GM21360 (cell line): ENCODE data around the gene UBTD2.
"Not testable (repeated sequence)": the region's sequence is repeated elsewhere in the genome, so short reads cannot be mapped to it uniquely, and the experiment has no call there.

Experiments
- ATAC-seq: cut with Tn5 transposase; IDR thresholded peaks from one replicate; pipeline ENCODE4 v1.9.1; 2021; ENCODE audit warnings: mild to moderate bottlenecking, moderate library complexity; ENCODE audit not compliant: unreplicated experiment

UBTD2 gene

DNA sequence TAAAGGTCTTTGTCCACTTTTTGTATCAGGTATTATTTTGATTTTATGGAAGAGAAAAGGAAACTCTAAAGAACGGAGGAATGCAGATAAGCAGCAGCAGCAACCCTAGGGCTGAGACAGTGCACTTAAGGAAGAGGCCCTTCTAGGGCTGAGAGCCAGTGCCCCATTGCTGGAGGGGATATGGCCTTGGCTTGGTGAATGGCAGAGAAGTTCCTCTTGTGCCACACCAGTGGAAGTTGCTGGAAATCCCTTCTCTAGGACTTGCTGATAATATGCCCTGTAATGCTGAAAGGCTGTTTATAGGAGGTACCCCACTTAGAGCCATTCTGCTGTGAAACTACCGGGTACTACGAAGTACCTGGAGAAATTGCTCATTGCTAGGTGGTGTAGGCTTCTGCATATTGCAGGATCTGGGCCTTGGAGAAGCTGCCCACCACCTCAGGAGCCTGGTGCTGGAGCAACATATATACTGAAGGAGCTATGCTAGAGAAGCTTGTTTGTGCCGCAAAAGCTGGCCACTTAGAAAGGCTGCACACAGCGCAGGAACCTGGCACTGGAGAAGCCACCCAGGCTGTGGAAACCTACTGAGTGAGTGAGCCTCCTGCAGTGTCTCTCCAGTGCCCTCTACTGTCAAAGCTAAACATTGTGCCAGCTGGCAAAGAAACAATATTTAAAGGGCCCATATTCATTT, 9.6 kb upstream of the UBTD2 start:
- ATAC-seq, result peak; percentile 91

DNA sequence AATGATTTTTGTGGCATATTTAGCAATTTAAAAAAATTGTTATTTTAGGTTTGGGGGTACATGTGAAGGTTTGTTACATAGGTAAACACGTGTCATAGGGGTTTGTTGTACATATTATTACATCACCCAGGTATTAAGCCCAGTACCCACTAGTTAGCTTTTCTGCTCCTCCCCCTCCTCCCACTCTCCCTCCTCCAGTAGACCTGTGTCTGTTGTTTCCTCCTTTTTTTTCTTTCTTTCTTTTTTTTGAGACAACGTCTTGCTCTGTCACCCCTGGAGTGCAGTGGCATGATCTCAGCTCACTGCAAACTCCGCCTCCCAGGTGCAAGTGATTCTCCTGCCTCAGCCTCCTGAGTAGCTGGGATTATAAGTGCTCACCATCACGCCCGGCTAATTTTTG, 8.3 kb upstream of the UBTD2 start:
- not testable (repeated sequence) for ATAC-seq

GRCh38 chr5:172288465-172288864, 4.9 kb upstream of the UBTD2 start:
- ATAC-seq, result no peak

DNA sequence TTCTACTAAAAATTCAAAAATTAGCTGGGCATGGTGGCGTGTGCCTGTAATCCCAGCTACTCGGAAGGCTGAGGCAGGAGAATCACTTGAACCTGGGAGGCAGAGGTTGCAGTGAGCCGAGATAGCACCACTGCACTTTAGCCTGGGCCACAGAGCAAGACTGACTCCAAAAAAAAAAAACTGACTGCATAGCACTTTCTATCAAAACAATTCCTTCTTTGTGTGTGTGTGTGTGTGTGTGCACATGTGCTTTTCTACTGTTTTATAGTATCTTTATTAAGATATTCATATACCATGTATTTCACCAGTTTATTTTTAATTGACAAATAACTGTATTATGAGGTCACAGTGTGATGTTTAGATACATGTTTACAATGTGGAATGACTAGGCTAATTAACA, 3.6 kb upstream of the UBTD2 start:
- not testable (repeated sequence) for ATAC-seq

DNA sequence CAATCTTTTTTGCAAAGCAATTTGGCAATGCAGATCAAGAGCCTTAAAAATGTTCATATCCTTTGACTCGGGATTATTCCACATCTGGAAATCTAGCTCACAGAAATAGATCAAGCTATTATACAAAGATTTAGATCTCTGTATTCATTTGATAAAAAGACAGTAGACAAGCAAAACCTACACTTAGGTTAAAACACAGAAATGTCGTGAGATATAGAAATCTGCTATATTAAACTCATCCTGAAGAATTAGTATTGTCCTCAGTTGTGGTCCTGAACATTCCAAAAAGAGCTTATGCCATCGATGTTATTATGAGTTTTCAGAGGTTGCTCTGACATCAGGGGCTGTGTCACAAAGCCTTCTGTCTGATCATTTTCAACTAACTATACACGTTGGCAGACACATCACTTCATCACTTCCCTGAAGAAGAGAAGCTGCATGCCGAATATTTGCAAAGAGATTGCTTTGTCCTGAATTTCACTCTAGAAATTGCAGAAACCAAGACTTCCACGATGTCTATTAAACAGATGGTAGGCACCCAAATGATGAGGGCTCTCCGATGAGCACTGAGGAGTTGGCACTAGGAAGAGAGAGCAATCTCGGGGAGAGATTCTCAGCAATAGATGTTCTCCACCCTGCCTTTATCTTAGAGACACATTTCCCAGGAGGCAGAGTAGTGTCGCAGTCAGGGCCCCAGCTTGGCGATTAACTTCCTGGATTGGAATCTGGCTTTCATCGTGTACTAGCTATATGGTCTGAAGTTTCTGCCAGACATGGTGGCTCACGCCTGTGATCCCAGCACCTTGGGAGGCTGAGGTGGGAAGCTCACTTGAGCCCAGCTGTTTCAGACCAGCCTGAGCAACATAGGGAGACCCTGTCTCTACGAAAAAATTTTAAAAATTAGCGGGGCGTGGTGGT, 1.9 kb upstream of the UBTD2 start:
- ATAC-seq, result no peak

DNA sequence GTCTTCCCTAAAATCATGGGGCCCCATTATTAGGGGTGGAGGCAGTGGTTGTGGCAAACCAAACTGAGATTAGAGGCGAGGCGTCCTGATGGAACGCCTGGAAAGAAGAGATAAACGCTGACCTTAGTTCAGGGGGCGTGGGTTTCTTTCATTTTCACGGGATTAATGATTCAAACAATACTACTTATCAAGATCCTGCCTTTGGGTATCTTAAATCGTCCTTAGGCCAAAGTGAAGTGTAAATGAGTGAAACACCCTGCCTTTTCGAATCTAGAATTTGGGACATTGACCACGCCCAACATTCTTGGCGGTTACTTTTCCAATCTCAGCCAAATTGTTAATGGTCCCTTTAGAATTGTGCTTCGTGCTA, 1.0 kb upstream of the UBTD2 start:
- ATAC-seq, result no peak

DNA sequence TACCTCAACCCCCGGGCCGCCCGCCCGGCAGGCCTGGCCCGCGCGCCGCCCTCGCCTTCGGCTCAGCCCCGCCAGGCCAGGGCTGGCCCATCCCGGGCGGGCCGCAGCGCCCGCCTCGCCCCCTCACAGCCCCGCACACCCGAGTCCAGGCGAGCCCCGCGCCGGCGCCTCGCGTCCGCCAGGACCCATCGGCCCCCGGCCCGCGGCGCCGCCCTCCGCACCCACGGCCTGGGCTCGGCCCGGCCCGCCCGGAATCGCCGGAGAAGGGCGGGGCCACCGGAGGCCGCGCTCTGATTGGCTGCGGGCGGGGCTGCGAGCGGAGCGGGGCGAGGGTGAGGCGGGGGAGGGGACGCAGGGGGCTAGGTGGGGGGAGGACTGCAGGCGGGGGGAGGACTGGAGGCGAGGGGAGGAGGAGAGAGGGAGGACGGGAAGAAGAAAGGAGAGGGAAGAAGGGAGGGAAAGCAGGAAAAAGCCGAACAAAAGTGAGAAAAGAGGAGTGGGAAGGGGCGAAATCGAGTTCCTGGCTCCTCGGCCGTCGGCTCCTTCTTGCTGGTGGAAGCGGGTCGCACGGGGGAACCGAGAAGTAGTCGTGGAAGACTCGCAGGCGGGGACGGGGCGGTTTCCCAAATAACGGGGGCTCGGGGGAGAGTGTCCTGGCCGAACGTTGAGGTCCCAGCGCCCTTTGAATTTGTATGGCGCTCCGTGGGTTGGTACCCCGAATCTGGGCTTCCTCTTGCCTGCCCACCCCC, 472 bp upstream of the UBTD2 start:
- peak; percentile 81 for ATAC-seq

DNA sequence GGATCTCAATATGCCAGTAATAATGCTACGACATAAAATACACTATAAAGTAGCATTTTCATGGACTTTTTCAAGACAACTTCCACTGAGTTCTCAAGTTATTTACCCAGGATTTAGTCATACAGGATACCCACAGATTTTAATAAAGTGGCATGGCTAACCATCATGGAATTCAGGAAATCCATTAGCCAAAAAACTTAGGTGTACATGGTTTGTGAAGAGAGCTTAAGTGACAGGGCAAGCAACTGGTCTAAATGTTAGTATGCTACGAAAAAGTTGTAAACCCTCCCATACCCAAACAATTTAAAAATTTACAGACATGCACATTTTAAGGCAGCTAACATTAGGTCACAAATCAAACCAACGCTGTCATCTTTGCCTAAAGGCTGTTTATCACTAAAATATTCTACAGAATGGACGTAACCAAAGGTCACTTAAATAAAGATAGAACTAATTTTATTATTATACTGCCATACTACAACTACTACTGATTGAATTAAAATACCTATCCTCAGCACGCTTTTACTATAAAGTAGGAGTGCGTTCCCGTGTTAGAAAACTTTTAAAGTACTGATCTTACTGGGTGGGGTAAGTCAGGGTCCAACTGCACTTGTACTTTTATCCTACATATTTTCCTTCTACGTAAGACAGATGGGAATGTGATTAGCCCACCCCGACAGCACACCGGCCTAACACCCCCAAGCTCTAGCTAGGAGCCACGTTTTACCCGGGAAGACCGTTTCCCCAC, 1.1 kb downstream of the UBTD2 start:
- no peak for ATAC-seq

DNA sequence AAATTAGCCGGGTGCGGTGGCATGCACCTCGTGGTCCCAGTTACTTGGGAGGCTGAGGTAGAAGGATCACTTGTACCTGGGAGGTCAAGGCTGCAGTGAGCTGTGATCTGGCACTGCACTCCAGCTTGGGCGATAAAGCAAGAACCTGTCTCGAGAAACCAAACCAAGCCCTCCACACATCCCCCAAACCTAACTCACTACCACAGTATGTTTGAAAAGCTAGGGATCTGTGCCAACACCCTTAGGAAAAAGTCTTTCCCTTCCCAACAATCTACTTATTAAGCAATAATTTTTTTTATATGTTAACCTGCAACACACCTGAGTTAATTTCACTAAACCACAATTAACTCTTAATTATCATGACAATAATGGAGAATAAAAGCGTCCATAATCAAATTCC, 2.2 kb downstream of the UBTD2 start:
- no peak for ATAC-seq

GRCh38 chr5:172280929-172281328, 2.6 kb downstream of the UBTD2 start:
- no peak for ATAC-seq

- ATAC-seq, result no peak
Measured at GRCh38 chr5:172280317-172280716, 3.2 kb downstream of the UBTD2 start.

- no peak for ATAC-seq
Measured at GRCh38 chr5:172278356-172278755, 5.2 kb downstream of the UBTD2 start.

GRCh38 chr5:172276214-172276613, 7.3 kb downstream of the UBTD2 start:
- ATAC-seq, result no peak

DNA sequence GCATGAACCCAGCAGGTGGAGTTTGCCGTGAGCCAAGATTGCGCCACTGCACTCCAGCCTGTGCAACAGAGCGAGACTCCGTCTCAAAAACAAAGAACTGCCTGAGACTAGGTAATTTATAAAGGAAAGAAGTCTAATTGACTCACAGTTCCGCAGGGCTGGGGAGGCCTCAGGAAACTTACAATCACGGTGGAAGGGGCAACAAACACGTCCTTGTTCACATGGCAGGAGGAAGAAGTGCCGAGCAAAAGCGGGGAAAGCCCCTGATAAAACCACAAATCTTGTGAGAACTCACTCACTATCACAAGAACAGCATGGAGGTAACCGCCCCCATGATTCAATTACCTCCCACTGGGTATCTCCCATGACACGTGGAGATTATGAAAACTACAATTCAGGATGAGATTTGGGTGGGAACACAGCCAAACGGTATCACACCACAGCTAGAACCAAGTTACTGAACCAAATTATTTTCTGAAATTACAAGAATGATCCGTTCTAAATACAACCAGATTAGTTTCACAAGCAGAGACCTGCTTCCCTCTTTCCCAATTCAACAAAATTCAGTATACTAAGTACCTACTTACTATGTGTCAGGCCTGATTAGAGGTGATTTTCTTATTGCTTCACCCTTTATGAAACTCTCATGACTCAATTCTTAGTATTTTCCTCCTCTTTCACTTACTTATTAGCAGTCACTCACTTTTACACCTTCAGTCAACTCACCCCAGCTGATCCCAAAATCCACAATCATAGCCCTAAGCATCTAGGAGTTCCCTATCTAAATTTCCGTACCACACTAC, 8.4 kb downstream of the UBTD2 start:
- ATAC-seq, result peak; percentile 42

- no peak for ATAC-seq
Measured at GRCh38 chr5:172267943-172268342, 15.6 kb downstream of the UBTD2 start.

DNA sequence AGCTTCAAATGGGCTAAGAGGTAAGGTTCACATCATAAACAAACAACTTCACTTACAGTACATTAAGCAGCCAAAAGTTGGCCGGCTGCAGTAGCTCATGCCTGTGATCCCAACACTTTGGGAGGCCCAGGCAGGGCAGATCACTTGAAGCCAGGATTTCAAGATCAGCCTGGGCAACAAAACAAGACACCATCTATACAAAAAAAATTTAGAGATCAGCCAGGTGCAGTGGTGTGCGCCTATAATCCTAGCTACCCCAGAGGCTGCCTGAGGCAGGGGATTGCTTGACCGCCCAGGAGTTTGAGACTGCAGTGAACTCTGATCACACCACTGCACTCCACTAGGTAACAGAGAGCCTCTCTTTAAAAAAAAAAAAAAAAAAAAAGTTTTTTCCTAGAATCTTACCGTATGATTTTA, 16.9 kb downstream of the UBTD2 start:
- ATAC-seq, result no peak

- ATAC-seq, result no peak
Measured at GRCh38 chr5:172266071-172266675, 17.4 kb downstream of the UBTD2 start.

- ATAC-seq, result no peak
Measured at GRCh38 chr5:172264815-172265395, 18.7 kb downstream of the UBTD2 start.

- ATAC-seq, result no peak
Measured at GRCh38 chr5:172255444-172255843, 28.1 kb downstream of the UBTD2 start.
